HCT116 (cell line): ENCODE results near the gene COL15A1. TPM values are rescaled to one million over a fixed set of nuclear protein-coding genes. Genes with fewer than 3 reads are reported as not detected.

Experiments used
- ATAC-seq: fragments of 200-7000 bp; cut with Tn5 transposase; 2 replicates; pipeline ENCODE4 v1.9.1; 2020; ENCODE audit warnings: mild to moderate bottlenecking, moderate library complexity
- BruUV-seq: library from RNA; stranded (reverse); fragments of 400-500 nt; replicated peaks from 2 replicates; lab custom pipeline; 2021; lab: Mats Ljungman, UMichigan
- CTCF ChIA-PET: fragments of 300-600 bp; sonication (Branson Sonifier 250); formaldehyde crosslinking; loops from one replicate; lab custom pipeline; 2021; ENCODE audit warnings: antibody characterized with exemption; lab: Charles Lee
- POLR2A ChIA-PET: fragments of 300-600, 350-600 bp; sonication (Branson Sonifier 250); formaldehyde crosslinking; loops from one replicate; lab custom pipeline; 2021; ENCODE audit warnings: antibody characterized with exemption; lab: Charles Lee
- RAD21 ChIA-PET, 2 experiments: fragments of 300-600 bp; sonication (Branson Sonifier 250); formaldehyde crosslinking; loops; one replicate each; lab custom pipeline; 2023; ENCODE audit warnings: low total read pairs in 2 of 2; ENCODE audit not compliant: uncharacterized antibody in 2 of 2, unreplicated experiment in 2 of 2, low non-redundant PET in 1 of 2; lab: Charles Lee
- DNase-seq: peaks from one replicate; pipeline ENCODE4 v3.0.0-alpha.2; 2010; ENCODE audit warnings: low read depth, low spot score
- H2AFZ ChIP-seq: fragments of 200-600 bp; shearing (Covaris generic), sonication (generic); 2 replicates; pipeline ENCODE4 v1.6.1; 2017; ENCODE audit warnings: low read depth, mixed run types, mixed read lengths, antibody characterized with exemption, low read length; ENCODE audit not compliant: poor library complexity, severe bottlenecking
- H3K27ac ChIP-seq: 2 replicates; pipeline ENCODE4 v1.5.1; 2012; ENCODE audit warnings: low read depth, low read length
- H3K27me3 ChIP-seq: fragments of 200-600 bp; sonication (generic); 2 replicates; pipeline ENCODE4 v1.6.1; 2016; ENCODE audit warnings: mixed run types, low read length, mixed read lengths; ENCODE audit not compliant: insufficient read depth
- H3K36me3 ChIP-seq, 2 experiments: fragments of 200-500 bp in 1 of 2; fragments of 200-600 bp in 1 of 2; sonication (Bioruptor generic) in 1 of 2; sonication (generic) in 1 of 2; 2 replicates each; pipeline versions ENCODE4 v1.5.1 to v1.6.1; 2014 to 2016; ENCODE audit warnings: low read length in 2 of 2, inconsistent platforms in 1 of 2, mixed read lengths in 1 of 2, mixed run types in 1 of 2; ENCODE audit not compliant: insufficient read depth in 2 of 2, control insufficient read depth in 1 of 2
- H3K4me1 ChIP-seq, 2 experiments: fragments of 200-600 bp in 1 of 2; sonication (generic) in 1 of 2; 2 replicates each; pipeline versions ENCODE4 v1.5.1 to v1.6.1; 2012 to 2017; ENCODE audit warnings: low read length in 2 of 2, inconsistent platforms in 1 of 2, mild to moderate bottlenecking in 1 of 2, mixed read lengths in 1 of 2, mixed run types in 1 of 2, moderate library complexity in 1 of 2; ENCODE audit not compliant: insufficient read depth in 2 of 2, control insufficient read depth in 1 of 2
- H3K4me2 ChIP-seq: fragments of 200-600 bp; sonication (generic); 2 replicates; pipeline ENCODE4 v1.6.1; 2017; ENCODE audit warnings: mixed run types, low read length, mixed read lengths
- H3K4me3 ChIP-seq, 2 experiments: fragments of 200-600 bp in 1 of 2; sonication (generic) in 1 of 2; replicated peaks in 1 of 2; 2 replicates each; pipeline ENCODE4 v1.5.1; 2011 to 2016; ENCODE audit warnings: low read length in 2 of 2, control low read depth in 1 of 2, low read depth in 1 of 2, mild to moderate bottlenecking in 1 of 2, mixed read lengths in 1 of 2, mixed run types in 1 of 2
- H3K79me2 ChIP-seq: fragments of 200-600 bp; sonication (generic); 2 replicates; pipeline ENCODE4 v1.6.1; 2017; ENCODE audit warnings: mild to moderate bottlenecking, mixed run types, low read length, moderate library complexity, mixed read lengths; ENCODE audit not compliant: insufficient read depth
- H3K9ac ChIP-seq: fragments of 200-600 bp; sonication (generic); 2 replicates; pipeline ENCODE4 v1.6.1; 2016; ENCODE audit warnings: low read length, mixed read lengths
- H3K9me2 ChIP-seq: fragments of 200-600 bp; sonication (generic), shearing (Covaris generic); 2 replicates; pipeline ENCODE4 v1.6.1; 2017; ENCODE audit warnings: mixed run types, mild to moderate bottlenecking, moderate library complexity; ENCODE audit not compliant: insufficient read depth
- H3K9me3 ChIP-seq, 2 experiments: fragments of 200-500 bp in 1 of 2; fragments of 200-600 bp in 1 of 2; sonication (Bioruptor generic) in 1 of 2; sonication (generic) in 1 of 2; 2 replicates each; pipeline ENCODE4 v1.6.1; 2014 to 2017; ENCODE audit warnings: low read length in 2 of 2, mixed read lengths in 2 of 2, inconsistent platforms in 1 of 2, low read depth in 1 of 2, mild to moderate bottlenecking in 1 of 2, mixed run types in 1 of 2, moderate library complexity in 1 of 2; ENCODE audit not compliant: control insufficient read depth in 1 of 2, insufficient read depth in 1 of 2
- H4K20me1 ChIP-seq: fragments of 200-600 bp; sonication (generic), shearing (Covaris generic); 2 replicates; pipeline ENCODE4 v1.6.1; 2017; ENCODE audit warnings: mixed run types, mild to moderate bottlenecking, moderate library complexity; ENCODE audit not compliant: insufficient read depth
- CEBPB ChIP-seq: IDR thresholded peaks from 2 replicates; pipeline ENCODE4 v1.6.1; 2012; ENCODE audit warnings: low read depth
- CTCF ChIP-seq, 3 experiments: fragments of 200-600 bp in 1 of 3; sonication (generic) in 1 of 3; IDR thresholded peaks in 2 of 3; conservative IDR thresholded peaks in 1 of 3; 2 replicates each; pipeline ENCODE4 v1.5.1; 2012 to 2017; ENCODE audit warnings: low read depth in 2 of 3, low read length in 2 of 3, antibody characterized with exemption in 1 of 3, borderline replicate concordance in 1 of 3, control low read depth in 1 of 3, mild to moderate bottlenecking in 1 of 3, mixed read lengths in 1 of 3, mixed run types in 1 of 3, moderate library complexity in 1 of 3; ENCODE audit not compliant: insufficient read depth in 1 of 3
- EGR1 ChIP-seq: IDR thresholded peaks from 2 replicates; pipeline ENCODE4 v1.6.1; 2012; ENCODE audit warnings: low read depth
- ELF1 ChIP-seq: IDR thresholded peaks from 2 replicates; pipeline ENCODE4 v1.6.1; 2012; ENCODE audit warnings: low read depth, borderline replicate concordance
- EZH2 ChIP-seq: fragments of 200-600 bp; sonication (generic); IDR thresholded peaks from 2 replicates; pipeline ENCODE4 v1.6.1; 2017; ENCODE audit warnings: antibody characterized with exemption, mixed run types
- JUND ChIP-seq: IDR thresholded peaks from 2 replicates; pipeline ENCODE4 v1.6.1; 2012
- POLR2A ChIP-seq: IDR thresholded peaks from 2 replicates; pipeline ENCODE4 v1.7.0; 2011; ENCODE audit warnings: borderline replicate concordance; ENCODE audit not compliant: insufficient read depth, insufficient read length; ENCODE audit errors: extremely low read depth
- POLR2AphosphoS5 ChIP-seq: IDR thresholded peaks from 2 replicates; pipeline ENCODE4 v1.6.1; 2011; ENCODE audit warnings: mild to moderate bottlenecking, low read depth, low read length, moderate library complexity
- REST ChIP-seq: IDR thresholded peaks from 2 replicates; pipeline ENCODE4 v1.6.1; 2012; ENCODE audit warnings: low read depth
- SIN3A ChIP-seq: IDR thresholded peaks from 2 replicates; pipeline ENCODE4 v1.6.1; 2012; ENCODE audit warnings: low read depth
- SRF ChIP-seq: IDR thresholded peaks from 2 replicates; pipeline ENCODE4 v1.6.1; 2012; ENCODE audit warnings: low read depth
- ZBTB33 ChIP-seq: IDR thresholded peaks from 2 replicates; pipeline ENCODE4 v1.6.1; 2011; ENCODE audit warnings: mild to moderate bottlenecking, low read length, moderate library complexity; ENCODE audit not compliant: insufficient replicate concordance; ENCODE audit errors: extremely low read depth
- ZFX ChIP-seq: fragments of 450-650 bp; IDR thresholded peaks from 2 replicates; pipeline ENCODE4 v1.6.1; 2017
- intact Hi-C: fragments of 100-400 bp; cut with micrococcal nuclease; formaldehyde crosslinking; loops from 2 replicates; pipeline ENCODE4 v1.10.0; 2022
- total RNA-seq: library from RNA; stranded (reverse); gene quantifications from one replicate; pipeline ENCODE4 v1.2.1, GENCODE V29; 2021; ENCODE audit not compliant: unreplicated experiment

Gene COL15A1
- total RNA-seq, 1 experiment from 2014 or later: 0.15 TPM

GRCh38 chr9:99119976-99120655 is 176.4 kb downstream of the COL15A1 start:
- ATAC-seq (no peak), DNase-seq (no peak)
- no peaks in the 10 kb centered on the region for H3K9me3 ChIP-seq
- BruUV-seq: no TSS peak
- POLR2A ChIA-PET: no interaction called here
- TF ChIP-seq POLR2A (no peak), ZBTB33 (no peak), REST (no peak), SIN3A (no peak), POLR2AphosphoS5 (no peak), EGR1 (no peak), ZFX (no peak), SRF (no peak), CEBPB (no peak), EZH2 (no peak), ELF1 (no peak), JUND (no peak), CTCF (IDR thresholded peaks at IDR 0.05 in 2 of 3, conservative IDR thresholded peaks at IDR 0.05 in 1 of 3; ENCODE audit: borderline replicate concordance in 1 of 3, insufficient read depth in 1 of 3, low read depth in 2 of 3, low read length in 2 of 3) (no peak)
- TF ChIP-seq, all 23 proteins: peak for 0
- Histone ChIP-seq H3K79me2 (peaks cover 5% of the 10 kb centered on the region), H2AFZ (no peak overlapping the region), H3K9me2 (no peaks in the 10 kb centered on the region), H4K20me1 (no peaks in the 10 kb centered on the region), H3K9ac (no peak overlapping the region), H3K4me3 (no peak overlapping the region), H3K4me1 (no peaks in the 10 kb centered on the region), H3K27ac (no peak overlapping the region), H3K4me2 (no peak overlapping the region), H3K36me3 (no peaks in the 10 kb centered on the region), H3K27me3 (no peaks in the 10 kb centered on the region)
- ChIA-PET CTCF (no interaction called here), RAD21 (no interaction called here)
- intact Hi-C loops: no loop called here
